ENCODE results near the gene ATP1A2.

The ATP1A2 gene

GRCh38 chr1:160099716-160100375, 15.7 kb upstream of the ATP1A2 start:
- Histone ChIP-seq H3K4me1 (no peaks in the 10 kb centered on the region), H3K4me2 (ENCODE audit: low read length) (no peak overlapping the region), H3K36me3 (ENCODE audit: control insufficient read depth, insufficient read depth, low read length) (no peaks in the 10 kb centered on the region), H3K4me3 (ENCODE audit: low read depth, low read length) (no peak overlapping the region), H2AFZ (peak overlapping the region; percentile 93), H3K79me2 (no peaks in the 10 kb centered on the region), H3K27me3 (ENCODE audit: control insufficient read depth, insufficient read depth, low read length) (no peaks in the 10 kb centered on the region), H3K27ac (peak overlapping the region; percentile 87), H3K9ac (no peak overlapping the region), H3K9me3 (ENCODE audit: control insufficient read depth, low read length) (no peaks in the 10 kb centered on the region)
- TF ChIP-seq CTCF (IDR thresholded peaks at IDR 0.05): no peak

GRCh38 chr1:160101037-160101716, 14.4 kb upstream of the ATP1A2 start:
- Histone ChIP-seq H3K4me1 (no peaks in the 10 kb centered on the region), H3K9ac (no peak overlapping the region), H3K4me2 (ENCODE audit: low read length) (no peak overlapping the region), H3K27me3 (ENCODE audit: control insufficient read depth, insufficient read depth, low read length) (no peaks in the 10 kb centered on the region), H3K4me3 (ENCODE audit: low read depth, low read length) (no peak overlapping the region), H3K9me3 (ENCODE audit: control insufficient read depth, low read length) (no peaks in the 10 kb centered on the region), H3K36me3 (ENCODE audit: control insufficient read depth, insufficient read depth, low read length) (no peaks in the 10 kb centered on the region), H3K79me2 (no peaks in the 10 kb centered on the region), H3K27ac (no peak overlapping the region), H2AFZ (peak overlapping the region; percentile 81)
- TF ChIP-seq CTCF (IDR thresholded peaks at IDR 0.05): peak; percentile 89

- Histone ChIP-seq H3K27ac (no peak overlapping the region), H3K4me1 (no peaks in the 10 kb centered on the region)
Measured at GRCh38 chr1:160101717-160102522, 13.6 kb upstream of the ATP1A2 start.

GRCh38 chr1:160103658-160104408, 11.7 kb upstream of the ATP1A2 start:
- H3K4me1 ChIP-seq: no peaks in the 10 kb centered on the region
- H3K27ac ChIP-seq: no peak overlapping the region

More at GRCh38 chr1:160101717-160102522, 13.6 kb upstream of the ATP1A2 start:
- H3K79me2 ChIP-seq: no peaks in the 10 kb centered on the region
- H3K4me2 ChIP-seq (ENCODE audit: low read length): no peak overlapping the region
- no peaks in the 10 kb centered on the region for H3K9me3 ChIP-seq (ENCODE audit: control insufficient read depth, low read length)
- H3K4me3 ChIP-seq (ENCODE audit: low read depth, low read length): no peak overlapping the region
- H3K9ac ChIP-seq: no peak overlapping the region
- peak overlapping the region; percentile 81 for H2AFZ ChIP-seq
- no peaks in the 10 kb centered on the region for H3K36me3 ChIP-seq (ENCODE audit: control insufficient read depth, insufficient read depth, low read length)
- TF ChIP-seq CTCF (IDR thresholded peaks at IDR 0.05): no peak
- no peaks in the 10 kb centered on the region for H3K27me3 ChIP-seq (ENCODE audit: control insufficient read depth, insufficient read depth, low read length)

More at GRCh38 chr1:160103658-160104408, 11.7 kb upstream of the ATP1A2 start:
- no peaks in the 10 kb centered on the region for H3K9me3 ChIP-seq (ENCODE audit: control insufficient read depth, low read length)
- TF ChIP-seq CTCF (IDR thresholded peaks at IDR 0.05): no peak
- no peak overlapping the region for H2AFZ ChIP-seq
- no peaks in the 10 kb centered on the region for H3K79me2 ChIP-seq
- no peaks in the 10 kb centered on the region for H3K36me3 ChIP-seq (ENCODE audit: control insufficient read depth, insufficient read depth, low read length)
- H3K9ac ChIP-seq: no peak overlapping the region
- no peak overlapping the region for H3K4me2 ChIP-seq (ENCODE audit: low read length)
- H3K27me3 ChIP-seq (ENCODE audit: control insufficient read depth, insufficient read depth, low read length): no peaks in the 10 kb centered on the region
- H3K4me3 ChIP-seq (ENCODE audit: low read depth, low read length): no peak overlapping the region
